Measurements from ENCODE around the gene EARS2.

DNA sequence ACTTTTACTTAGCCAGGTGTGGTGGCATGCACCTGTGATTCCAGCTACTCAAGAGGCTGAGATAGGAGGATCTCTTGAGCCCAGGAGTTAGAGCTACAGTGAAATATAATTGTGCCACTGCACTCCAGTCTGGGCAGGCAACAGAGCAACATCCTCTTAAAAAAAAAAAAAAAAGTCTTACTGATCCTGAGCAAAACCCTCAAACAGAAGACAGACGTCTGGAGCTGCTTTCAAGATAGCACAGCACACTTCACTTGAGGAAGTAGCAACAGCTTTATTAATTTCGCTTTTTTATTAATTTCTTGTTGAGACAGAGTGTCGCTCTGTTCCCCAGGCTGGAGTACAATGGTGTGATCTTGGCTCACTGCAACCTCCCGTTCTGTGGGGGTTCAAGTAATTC is 36.6 kb downstream of the EARS2 start:
- TF ChIP-seq CTCF (IDR thresholded peaks at IDR 0.05 in 4 of 5, conservative IDR thresholded peaks at IDR 0.05 in 1 of 5): no peak
- TF ChIP-seq POLR2A (IDR thresholded peaks at IDR 0.05): no peak

All from gastrocnemius medialis (tissue), 4 donors.